Posterior cingulate gyrus (tissue), 11 donors: ENCODE data around the gene FAM107B.
A peak's percentile ranks its signal among the peaks of the same experiment; 100 is the strongest.
"Not testable (repeated sequence)": the region's sequence is repeated elsewhere in the genome, so short reads cannot be mapped to it uniquely, and the experiment has no call there.

Experiments used
- DNase-seq, 10 donors: peaks; one replicate each; pipeline versions ENCODE4 v3.0.0 to v3.0.0-alpha.2; 2020 to 2021; ENCODE audit warnings: mixed read lengths in 3 of 10
- intact Hi-C: fragments of 100-400 bp; cut with DNase I; formaldehyde crosslinking; loops from one replicate; pipeline ENCODE4 v1.15.1; 2023

Gene FAM107B

DNA sequence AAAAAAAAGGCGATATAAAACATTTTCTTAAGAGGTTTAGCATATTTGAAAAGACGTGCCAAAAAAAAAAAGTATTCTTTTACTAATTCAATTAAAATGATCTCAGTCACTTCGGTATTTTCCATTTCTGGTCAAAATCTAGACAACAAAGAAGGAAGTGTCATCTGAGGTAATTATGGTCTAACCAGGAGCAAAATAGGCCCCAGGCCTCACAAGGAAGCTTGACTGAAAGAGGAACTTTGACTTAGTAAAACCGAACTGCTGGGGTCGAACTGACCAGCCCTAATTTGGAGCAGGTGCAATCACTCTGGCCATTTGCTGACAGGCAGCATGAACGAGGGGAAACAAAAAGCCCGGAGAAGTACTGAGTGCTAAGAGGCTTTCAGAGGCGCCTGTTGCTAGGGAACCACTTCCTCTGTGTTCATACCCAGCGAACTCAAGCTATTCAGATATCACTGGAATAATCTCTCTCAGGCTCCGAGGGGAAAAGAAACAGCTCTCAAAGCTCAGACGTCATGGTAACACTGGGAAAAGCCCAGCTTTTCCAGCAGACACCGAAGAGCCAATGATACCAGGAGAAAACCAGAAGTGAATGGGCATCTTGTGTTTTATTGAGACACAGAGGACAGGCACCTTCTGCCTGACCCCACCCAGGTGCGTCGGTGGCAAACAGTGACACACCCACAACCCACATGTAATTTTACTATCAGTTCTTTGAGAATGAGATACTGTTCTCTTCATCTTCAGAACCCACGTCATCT is 126.5 kb downstream of the FAM107B start:
- DNase-seq, result peak in 8 of 10 donors; percentile 34 to 88 (median 58)
- intact Hi-C loops, result no loop called here

DNA sequence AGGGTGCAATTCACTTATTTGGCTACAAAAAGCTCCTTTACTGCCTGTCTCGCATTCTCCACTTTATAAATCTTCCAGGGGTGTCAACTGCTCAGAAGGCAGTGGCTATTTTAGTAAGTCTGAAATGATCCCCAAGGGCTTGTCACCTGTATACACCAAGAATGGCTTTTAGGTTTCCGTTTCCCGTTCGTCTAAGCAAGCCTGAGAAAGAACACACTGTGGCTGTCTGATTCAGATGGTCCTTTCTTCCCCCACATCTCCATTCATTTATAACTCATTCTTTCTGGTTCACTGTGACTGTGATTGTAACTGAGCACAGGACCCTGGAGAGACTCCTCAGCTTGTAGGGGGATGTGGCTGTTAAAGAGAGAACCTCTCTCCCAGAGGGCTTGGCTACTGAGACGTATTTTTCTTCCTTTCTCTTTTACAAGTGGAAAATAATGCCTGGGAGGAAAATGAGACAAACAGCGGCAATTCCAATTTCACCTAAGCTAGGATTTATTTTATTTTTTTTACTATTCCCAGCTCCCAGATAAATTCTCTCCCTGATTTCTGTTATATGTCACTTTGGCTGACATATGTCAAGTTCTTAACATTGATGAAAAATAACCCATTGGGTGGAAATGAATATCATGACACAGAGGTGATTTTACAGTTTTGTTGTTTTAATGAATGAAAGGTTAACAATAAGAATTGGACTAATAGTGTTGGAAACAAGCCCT is 129.3 kb downstream of the FAM107B start:
- intact Hi-C loops, result no loop called here
- DNase-seq, result no peak

DNA sequence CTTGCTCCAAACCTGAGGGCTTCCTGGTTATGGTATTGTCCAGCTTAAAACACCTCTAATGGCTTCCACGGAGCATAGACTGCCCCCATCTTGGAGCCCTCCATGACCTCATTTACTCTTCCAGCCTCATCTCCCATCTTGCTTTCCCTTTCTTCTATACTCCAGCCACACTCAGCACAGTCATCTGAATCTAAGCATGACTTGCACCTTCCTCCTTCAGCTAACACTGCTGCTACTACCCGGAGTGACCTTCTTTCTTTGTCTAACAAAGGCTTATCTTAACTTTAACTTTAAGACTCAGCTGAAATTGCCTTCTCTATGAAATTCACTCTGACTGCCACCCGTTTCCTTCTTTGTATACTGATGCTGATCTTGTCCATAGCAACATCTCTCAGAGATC is 135.1 kb downstream of the FAM107B start:
- no peak for DNase-seq
- intact Hi-C loops, result no loop called here

DNA sequence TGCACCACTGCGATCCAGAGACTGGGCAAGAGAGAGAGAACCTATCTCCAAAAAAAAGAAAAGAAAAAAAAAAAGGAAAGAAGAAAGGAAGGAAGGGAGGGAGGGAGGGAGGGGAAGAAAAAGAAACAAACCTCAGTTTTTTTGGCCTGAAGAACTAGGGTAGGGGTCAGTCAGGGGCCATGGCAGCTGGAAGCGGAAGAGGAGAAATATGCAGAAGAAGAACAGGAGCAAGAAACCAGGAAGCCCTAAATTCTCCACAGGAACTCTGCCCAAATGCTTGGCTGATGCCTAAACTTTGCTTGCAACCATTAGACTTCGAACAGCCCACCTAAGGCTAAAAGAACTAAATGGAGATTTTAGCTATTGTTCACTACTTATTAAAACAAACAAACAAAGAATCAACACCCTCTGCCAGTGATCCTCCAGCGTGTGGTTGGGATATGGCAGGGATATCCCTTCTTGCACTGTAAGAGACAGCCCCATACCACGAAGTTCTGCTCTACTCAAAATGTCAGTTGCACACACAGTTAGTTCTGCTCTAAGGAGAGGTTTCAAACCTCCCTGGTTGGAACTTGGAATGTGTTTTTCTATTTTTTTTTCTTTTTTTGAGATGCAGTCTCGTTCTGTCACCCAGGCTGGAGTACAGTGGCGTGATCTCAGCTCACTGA is 139.5 kb downstream of the FAM107B start:
- intact Hi-C loops, result no loop called here
- DNase-seq, result no peak

DNA sequence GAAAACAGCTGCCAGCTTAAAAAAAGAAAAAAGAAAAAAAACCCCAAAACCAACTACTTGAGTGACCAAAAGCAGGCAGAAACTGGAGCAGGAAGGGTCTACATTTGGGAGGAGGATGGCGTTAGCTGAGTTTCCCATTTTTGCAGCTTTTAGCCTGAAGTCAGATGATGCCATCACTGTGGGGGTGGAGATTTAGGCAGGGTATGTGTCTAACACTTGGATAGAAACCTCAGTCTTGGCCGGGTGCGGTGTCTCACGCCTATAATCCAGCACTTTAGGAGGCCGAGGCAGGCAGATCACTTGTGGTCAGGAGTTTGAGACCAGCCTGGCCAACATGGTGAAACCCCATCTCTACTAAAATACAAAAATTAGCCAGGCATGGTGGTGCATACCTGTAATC is 140.1 kb downstream of the FAM107B start:
- DNase-seq, intact Hi-C loops: not testable (repeated sequence)

DNA sequence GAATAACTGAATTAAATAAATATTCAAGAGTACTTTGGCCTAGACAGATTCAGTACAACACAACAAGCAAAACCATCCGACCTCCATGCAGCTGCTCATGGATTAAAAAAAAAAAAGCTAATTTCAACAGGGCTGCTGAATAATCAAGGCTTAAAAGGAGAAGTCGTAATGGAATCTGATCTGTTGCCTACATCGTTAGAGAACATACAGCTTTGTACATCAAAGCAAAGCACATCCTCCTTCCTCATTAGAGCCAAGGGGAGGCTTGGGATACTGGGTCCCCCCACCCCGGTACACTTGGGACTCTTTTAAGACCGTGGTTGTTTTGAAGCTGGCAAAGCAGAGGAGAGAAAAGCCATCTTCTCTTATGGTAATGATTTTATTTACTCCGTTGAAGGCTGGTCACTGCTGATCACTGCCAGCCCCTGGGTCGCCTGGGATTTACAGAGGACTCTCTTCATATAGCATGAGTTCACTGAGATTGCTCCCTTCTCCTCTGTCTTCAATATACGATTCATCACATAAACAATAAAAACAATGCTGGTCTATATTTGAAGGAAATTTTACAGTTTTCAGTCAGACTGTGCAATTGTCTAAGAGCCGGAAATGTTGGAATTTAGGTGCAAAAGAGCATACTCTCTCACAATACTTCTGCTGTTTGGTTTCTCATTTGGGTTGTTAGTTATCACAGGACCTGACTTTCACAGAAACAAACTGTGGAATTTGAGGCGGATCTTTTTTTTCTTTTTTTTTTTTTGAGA is 148.8 kb downstream of the FAM107B start:
- intact Hi-C loops, result no loop called here
- DNase-seq, result no peak

DNA sequence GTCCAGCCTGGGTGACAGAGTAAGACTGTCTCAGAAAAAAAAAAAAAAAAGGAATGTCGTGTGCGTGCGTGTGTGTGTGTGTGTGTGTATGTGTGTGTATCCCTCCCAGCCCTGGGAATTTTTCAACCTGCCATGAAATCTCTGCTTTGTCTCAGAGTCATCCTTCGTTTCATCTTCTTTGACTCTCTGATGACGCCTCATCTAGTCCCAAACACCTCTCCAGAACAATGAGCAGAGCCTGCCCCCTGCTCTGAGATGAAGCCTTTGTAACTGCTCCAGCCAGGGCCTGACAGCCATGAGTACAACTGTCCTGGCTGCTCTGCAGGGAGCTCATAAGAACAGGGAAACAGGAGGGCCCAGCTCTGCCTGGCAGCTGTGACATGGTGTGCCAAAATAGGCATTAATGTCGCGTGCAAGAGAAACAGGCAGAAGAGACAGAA is 149.5 kb downstream of the FAM107B start:
- DNase-seq, result peak in 5 of 10 donors; percentile 26 to 81 (median 32)
- intact Hi-C loops, result no loop called here

DNA sequence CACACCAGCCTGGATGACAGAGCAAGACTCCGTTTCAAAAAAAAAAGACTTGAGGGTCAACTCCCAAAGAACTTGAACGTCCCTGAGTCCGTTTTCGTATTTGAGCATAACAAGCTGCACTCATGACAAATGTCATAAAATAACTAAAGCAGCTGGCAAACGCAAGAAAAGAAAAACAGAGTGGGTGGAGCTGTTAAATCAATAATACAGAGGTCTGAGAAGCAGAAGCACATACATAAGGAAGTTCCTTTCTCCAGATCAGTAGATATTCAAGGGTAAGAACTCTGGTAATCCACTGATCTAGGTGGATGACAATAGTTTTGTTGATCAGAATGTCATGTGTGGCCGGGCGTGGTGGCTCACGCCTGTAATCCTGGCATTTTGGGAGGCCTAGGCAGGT is 150.1 kb downstream of the FAM107B start:
- intact Hi-C loops, result no loop called here
- no peak for DNase-seq

DNA sequence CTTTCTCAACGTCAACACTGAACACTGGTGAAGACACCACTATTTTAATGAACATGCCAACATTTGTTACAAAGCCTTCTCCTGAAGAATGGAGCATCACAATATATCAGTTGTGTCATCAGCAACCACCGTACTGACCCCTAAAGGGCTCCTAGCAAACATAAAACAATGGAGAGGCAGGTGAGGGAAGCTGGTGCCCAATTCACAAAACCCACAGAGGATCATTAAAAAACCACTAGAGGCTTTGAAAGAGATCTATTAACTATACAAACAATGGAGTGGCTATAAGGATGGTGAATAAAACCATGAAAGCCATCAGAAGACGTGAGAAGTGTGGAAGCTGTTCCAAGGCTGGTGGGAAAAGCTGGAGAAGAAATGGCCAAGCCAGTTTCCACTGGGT is 150.8 kb downstream of the FAM107B start:
- no peak for DNase-seq
- intact Hi-C loops, result no loop called here

DNA sequence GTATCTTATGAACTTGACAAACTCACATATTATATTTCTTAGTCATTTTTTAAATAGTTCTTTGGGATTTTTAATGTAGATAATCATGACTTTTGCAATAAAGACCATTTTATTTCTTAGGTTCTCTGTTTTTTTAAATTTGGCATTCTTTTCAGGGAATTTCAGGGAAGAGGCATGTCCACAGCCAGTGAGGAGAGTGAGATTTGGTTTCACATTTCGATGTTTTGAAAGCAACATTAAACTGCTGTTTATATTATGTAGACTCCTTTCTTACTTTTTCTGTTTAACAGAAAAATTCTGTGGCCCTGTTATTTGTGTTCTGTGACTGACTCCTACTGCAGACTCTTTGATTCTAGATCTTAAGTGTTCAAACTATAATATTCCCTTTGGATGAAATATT is 153.7 kb downstream of the FAM107B start:
- intact Hi-C loops, result no loop called here
- DNase-seq, result no peak

DNA sequence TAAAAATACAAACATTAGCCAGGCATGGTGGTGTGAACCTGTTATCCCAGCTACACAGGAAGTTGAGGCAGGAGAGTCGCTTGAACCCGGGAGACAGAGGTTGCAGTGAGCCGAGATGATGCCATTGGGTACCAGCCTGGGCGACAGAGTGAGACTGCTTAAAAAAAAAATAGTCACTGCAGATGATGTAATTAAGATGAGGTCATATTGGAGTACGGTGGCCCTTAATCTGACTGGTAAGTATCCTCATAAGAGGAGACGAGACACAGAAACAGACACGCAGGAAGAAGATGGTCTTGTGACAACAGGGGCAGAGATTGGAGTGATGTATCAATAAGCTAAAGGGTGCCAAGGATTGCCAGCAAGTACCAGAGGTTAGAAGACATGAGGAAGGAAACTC is 156.0 kb downstream of the FAM107B start:
- DNase-seq, result no peak
- intact Hi-C loops, result no loop called here

DNA sequence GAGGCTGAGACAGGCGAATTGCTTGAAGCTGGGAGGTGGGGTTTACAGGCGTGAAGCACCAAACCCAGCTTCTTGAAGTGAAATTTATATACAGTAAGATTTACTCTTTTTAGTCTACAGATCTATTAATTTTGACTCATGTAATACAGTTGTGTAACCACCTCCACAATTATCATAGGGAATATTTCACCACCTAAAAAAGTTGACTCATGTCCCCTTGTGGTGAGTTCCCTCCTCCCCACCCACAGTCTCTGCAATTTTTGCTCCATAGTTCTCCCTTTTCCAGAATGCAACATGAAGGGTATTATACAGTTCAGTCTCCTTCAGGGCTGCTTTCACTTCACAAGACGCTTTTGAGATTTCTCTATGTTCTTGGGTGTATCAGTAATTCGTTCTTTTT is 156.8 kb downstream of the FAM107B start:
- DNase-seq, result no peak
- intact Hi-C loops, result no loop called here

DNA sequence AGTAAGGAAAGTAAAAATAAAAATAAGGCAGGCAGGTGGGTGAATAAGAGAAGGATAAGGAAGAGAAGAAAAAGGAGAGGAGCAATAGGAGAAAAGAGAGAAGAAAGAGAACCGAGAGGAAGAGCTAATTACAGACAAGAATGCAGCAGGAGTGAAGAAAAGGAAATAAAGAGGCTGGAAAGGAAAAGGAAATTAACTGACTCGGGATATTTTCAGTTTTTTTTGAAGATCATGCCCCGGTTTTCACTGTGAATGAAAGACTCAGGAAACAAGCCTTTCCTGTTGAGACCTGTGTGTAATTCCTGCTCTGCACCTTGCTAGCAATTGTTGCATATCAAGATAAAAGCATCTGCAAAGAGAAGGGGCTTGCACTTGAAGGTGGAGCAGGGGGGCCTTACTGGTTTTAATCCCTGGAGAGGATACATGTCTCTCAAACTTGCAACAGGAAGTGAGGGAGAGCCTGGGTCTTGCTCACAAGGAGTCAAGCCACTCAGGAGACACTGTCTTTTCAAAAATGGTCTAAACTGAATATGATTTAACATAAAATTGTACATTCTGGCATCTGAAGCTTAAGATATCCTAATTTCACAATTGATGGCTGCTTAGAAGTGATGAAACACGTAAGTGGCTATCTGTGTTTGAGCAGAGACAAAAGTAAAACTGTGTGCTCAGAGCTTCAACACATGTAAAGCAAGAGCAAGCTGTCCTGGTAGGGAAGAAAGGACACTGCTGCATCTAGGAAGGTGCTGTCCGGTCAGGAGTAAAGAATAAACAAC is 157.6 kb downstream of the FAM107B start:
- DNase-seq, result no peak
- intact Hi-C loops, result no loop called here

DNA sequence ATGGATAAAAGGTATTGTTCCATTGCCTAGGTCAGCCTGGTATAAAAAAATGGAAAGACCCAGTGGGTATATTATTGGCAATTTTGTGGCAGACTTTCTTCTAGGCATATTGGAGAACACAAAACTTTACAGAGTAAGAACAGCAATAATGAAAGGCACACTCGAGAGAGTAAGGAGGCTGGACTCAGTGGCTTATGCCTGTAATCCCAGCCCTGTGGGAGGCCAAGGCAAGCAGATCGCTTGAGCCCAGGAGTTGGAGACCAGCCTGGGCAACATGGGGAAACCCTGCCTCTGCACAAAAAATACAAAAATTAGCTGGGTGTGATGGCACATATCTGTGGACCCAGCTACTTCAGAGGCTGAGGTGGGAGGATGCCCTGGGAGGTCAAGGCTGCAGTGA is 158.2 kb downstream of the FAM107B start:
- intact Hi-C loops, result no loop called here

DNA sequence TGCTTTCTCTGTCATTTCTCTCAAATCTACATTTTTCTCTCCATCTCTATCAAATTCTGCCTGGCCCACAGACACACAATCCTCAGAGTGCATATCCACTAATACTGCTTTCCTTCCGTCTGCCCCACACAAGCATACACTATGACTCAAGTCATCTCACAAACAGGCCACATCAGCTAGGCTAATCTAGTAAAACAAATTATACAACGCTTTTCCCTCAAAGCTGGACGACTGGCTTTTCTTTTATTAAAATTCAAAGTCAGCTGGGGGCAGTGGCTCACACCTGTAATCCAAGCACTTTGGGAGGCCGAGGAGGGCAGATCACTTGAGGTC is 161.1 kb downstream of the FAM107B start:
- DNase-seq, result no peak
- intact Hi-C loops, result no loop called here

More for the DNA sequence above, 158.2 kb downstream of the FAM107B start:
- DNase-seq, result peak in 1 of 10 donors; percentile 48

DNA sequence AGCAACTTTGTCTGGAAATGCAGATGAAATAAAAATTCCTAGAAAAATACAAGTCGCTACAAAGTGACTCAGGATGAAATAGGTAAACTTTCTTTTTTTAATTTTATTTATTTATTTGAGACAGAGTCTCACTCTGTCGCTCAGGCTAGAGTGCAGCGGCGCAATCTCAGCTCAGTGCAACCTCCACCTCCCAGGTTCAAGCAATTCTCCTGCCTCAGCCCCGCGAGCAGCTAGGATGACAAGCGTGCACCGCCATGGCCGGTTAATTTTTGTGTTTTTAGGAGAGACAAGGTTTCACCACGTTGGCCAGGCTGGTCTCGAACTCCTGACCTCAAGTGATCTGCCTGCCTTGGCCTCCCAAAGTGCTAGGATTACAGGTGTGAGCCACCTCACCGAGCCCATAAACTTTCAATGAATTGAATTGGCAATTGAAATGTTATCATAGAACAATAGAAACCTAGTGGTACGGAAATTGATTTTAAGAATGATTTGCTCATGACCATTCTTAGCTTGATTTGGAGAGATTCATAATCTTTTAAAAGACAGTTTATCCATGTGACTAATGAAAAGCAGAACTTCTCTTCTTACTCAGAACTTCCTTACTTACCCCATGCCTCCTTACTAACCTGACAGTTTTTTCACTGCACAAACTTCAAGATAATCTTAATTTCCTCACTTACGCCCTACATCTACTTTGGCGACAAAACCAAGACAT is 161.7 kb downstream of the FAM107B start:
- peak in 1 of 10 donors; percentile 67 for DNase-seq
- intact Hi-C loops, result no loop called here

DNA sequence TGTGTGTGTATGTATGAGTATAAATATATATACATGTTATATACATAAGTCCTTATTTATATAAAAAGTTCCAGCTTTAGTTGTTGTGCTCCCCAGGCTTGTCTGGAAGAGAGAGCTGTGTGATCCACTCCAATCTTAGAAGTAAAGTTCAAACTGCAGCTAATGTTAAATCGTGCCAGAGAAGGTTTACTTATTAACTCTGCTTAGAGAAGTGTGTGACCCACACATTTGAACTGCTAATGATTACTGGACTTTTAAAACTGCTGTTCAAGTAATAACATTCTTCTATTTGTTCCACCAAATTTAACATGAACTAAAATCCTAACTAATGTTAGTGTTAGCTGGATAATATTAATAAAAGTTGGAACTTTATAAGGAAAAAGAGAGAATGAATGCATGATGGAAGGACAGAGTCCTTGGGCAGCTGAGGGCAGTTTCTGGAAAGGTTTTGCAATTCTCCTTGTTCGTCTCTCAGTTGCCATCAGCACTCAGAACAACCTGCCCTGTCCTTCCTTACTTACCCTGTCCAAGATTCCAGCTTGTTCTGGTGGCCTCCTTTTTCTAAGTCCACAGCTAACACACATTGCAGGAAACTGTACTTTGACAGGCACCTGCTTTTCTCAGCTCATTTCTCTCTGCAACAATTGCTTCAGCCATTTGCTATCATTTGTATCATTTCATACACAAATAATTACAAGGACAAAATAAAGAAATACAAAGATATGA is 162.6 kb downstream of the FAM107B start:
- no peak for DNase-seq
- intact Hi-C loops, result no loop called here

DNA sequence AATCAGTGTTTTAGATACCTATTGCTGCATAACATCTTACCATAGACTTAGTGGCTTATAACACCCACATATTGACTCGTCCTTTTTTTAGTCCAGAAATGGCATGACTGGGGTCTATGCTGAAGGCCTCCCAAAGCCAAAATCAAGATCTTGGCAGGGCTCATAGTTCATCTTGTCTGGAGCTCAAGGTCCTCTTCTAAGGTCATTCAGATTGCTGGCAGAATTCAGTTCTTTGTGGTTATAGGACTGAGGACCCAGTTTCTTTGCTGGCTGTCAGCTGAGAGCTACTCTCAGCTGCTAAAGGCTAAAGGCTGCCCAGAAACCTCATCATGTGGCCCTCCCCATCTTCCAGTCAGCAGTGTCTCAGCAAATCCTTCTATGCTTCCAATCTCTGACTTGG is 165.5 kb downstream of the FAM107B start:
- intact Hi-C loops, result no loop called here
- DNase-seq, result no peak
